GM18861 (cell line): ENCODE results near the gene OR51B2.
"Not testable (repeated sequence)": the region's sequence is repeated elsewhere in the genome, so short reads cannot be mapped to it uniquely, and the experiment has no call there.

Experiments used
- ATAC-seq: cut with Tn5 transposase; IDR thresholded peaks from one replicate; pipeline ENCODE4 v1.9.1; 2021; ENCODE audit not compliant: unreplicated experiment

Gene OR51B2

DNA sequence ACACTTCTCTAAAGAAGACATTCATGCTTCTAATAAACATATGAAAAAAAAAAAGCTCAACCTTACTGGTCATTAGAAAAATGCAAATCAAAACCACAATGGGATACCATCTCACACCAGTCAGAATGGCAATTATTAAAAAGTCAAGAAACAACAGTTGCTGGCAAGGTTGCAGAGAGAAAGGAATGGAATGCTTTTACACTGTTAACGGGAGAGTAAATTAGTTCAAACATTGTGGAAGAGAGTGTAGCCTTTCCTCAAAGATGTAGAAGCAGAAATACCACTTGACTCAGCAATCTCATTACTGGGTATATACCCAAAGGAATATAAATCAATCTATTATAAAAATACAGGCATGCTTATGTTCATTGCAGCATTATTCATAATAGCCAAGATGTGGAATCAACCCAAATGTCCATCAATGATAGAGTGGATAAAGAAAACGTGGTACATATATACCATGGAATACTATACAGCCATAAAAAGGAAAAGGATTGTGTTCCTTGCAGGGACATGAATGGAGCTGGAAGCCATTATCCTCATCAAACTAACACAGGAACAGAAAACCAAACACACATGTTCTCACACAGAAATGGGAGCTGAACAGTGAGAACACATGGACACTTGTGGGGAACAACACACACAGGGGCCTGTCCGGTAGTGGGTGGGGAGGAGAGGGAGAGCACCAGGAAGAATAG lies 10.6 kb downstream of the OR51B2 start:
- not testable (repeated sequence) for ATAC-seq

DNA sequence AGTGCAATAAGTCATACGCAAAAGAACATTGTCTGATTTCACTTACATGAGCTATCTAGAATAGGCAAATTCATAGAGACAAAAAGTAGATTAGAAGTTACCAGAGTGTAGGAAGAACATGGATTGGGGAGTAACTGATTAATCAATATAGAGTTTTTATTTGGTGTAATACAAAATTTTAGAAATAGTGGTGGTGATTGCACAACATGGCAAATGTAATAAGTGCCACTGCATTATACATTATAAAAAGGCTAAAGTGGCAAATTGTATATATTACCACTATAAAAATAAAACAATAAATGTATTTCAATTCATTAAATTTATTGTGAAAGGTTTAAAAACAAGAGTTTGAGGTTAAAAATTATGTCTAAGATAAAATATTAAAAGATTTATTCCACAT lies 13.7 kb downstream of the OR51B2 start:
- ATAC-seq: no peak

DNA sequence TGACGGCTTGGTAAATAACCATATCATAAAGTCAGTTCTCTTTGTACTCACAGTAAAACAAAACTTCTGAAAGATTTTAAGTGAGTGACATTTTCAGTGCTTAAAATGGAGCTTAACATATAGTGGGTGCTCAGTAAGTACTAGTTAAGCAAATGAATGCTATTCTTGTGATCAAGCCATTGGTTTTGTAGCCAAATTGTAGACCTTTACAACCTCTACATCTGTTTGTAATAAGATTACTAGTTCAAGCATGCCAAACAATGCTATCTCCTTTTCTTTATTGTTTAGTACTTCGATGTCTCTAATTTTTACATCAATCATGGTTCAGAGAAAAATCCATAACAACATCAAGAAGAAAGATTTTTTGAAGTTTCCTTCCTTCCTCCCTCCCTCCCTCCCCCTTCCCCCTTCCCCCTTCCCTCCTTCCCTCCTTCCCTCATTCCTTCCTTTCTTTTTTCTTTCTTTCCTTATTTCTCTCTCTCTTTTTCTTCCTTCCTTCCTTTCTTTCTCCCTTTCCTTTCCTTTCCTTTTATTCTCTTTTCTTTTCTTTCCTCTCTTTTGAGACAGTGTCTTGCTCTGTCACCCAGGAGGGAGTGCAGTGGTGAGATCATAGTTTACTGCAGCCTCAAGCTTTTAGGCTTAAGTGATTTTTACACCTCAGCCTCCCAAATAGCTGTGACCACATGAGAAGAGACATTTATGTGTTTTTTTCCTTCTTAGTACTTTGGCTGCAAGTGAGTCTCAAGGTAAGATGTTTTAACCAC lies 16.7 kb downstream of the OR51B2 start:
- ATAC-seq: no peak

DNA sequence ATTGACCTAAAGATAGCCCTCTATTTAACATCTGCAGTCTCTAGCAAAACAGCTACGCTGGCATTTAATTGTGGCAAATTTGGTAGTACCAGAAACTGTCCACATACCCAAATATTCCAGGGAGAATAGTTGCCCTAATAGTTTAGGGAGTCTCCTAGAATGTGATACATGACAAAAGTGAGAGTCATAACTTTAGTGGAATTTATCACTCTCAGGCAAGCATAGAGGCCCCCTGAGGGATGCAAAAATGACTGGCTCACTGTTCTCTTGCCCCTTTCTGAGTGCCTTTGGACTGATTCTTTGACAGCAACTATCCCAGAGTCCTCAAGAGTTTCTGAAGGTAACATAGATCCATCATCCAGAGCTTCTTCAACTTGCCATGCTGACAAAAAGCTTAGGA lies 20.1 kb downstream of the OR51B2 start:
- no peak for ATAC-seq

DNA sequence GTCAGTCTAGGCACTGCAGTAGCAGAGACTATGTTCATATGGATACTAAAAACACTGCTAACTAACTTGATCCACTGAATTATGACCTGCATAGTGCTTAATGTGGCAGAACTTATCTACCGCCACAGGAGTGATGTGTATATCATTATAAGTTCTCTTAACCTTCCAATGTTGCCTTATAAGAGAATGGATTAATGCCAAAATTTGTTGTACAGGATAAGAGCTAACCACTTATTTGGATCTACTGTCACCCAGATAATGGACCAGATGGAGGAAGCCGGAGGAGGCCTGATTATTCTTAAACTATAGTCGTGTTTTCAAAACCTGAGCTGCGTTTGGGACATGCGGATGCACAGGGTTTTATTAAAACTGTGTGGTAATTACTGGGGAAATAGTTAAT lies 20.5 kb downstream of the OR51B2 start:
- ATAC-seq: no peak

DNA sequence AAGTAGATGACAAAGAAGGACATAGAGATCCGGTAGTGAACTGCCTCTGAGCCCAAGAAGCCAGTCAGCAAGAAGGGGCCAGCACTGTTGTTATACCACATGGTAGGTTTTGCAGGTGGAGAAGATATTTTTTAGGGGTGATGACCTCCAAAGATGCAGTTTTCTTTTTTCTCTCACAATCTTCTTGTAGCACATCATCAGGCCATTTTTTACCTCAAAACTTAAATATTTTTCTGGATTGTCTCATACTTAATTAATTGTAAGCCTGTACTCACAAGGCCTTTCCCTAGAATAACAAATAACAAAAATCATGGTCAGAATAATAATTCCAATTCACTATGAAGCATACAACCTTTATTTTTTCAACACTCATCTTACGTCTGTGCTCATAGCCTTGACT lies 22.3 kb downstream of the OR51B2 start, which contains the start of gene OR51B4:
TSS of gene OR51B4 (minus strand) at position 101 of the 400 bp plus-strand sequence. CDS start at position 101, 0 bp downstream.
- no peak for ATAC-seq

DNA sequence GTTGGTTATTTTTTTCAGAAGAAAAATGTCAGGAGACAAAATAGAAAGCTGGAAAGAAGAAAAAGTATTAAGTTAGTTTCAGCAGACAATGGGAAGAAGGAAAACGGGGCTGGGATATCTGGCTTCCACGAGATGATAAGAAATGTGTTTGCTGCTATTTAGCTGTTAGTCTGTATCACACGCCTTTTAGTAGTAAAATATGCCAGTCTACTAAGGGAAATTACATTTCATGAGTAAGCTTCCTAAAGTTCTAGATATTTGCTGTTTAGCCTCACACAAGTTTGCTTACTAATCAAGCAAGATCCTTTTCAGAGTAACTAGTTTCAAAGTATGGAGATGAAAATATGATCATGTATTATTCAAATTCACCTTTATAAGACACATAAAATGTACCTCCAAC lies 23.8 kb downstream of the OR51B2 start:
- no peak for ATAC-seq

DNA sequence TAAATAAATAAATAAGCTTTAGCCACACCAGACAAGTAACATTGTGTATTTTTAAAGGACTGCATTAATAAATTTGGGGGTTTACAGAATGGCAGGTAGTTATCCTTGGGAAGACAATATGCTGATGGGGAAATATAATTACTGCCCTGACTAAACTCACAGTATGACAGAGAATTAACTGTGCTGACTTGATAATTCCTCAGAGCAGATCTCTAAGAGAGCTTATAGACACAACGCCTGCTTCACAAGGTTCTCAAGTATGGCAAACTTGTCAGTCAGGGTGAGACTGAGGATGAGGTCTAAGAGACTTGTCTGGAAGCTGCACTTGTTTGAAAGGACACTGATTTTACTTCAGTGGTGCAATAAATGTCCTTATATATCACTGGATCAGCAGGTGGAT lies 25.6 kb downstream of the OR51B2 start:
- ATAC-seq: no peak

DNA sequence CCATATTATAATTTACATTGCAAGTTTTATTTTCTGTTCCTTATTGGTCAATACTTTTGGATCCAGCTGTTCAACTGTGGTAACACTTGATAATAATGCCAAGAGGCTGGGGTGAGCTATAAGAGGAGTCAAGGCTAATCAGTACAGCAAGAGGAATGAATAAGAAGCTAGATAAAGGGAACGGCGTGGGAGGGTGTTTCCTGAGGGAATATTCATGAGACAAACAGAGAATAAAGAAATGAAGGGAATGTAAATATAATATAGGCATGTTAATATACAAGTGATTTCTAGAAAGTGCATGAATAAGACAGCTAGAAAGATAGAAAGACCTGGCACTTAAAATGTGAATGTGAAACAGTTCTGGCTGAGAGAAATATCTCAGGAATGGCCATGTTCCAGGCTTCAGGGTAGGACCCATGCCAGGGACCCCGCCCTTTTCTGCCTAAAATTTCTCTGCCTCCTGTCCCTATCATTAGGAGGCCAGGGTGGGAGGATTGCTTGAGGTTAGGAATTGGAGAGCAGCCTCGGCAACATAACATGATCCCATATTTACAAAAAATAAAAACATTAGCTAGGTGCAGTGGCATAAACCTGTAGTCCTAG lies 26.3 kb downstream of the OR51B2 start:
- no peak for ATAC-seq

DNA sequence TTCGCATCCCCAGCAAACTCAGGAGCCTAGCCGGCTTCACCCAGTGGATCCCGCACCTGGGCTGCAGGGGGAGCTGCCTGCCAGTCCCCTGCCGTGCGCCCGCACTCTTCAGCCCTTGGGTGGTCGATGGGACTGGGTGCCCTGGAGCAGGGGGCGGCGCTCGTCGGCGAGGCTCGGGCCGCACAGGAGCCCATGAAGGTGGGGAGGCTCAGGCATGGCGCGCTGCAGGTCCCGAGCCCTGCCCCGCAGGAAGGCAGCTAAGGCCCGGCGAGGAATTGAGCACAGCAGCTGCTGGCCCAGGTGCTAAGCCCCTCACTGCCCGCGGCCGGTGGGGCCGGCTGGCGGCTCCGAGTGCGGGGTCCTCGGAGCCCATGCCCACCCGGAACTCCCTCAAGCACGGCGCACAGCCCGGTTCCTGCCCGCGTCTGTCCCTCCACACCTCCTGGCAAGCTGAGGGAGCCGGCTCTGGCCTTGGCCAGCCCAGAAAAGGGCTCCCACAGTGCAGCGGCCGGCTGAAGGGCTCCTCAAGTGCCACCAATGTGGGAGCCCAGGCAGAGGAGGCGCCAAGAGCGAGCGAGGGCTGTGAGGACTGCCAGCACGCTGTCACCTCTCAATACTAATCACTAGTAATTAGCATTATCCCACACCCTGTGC lies 29.6 kb downstream of the OR51B2 start:
- not testable (repeated sequence) for ATAC-seq

DNA sequence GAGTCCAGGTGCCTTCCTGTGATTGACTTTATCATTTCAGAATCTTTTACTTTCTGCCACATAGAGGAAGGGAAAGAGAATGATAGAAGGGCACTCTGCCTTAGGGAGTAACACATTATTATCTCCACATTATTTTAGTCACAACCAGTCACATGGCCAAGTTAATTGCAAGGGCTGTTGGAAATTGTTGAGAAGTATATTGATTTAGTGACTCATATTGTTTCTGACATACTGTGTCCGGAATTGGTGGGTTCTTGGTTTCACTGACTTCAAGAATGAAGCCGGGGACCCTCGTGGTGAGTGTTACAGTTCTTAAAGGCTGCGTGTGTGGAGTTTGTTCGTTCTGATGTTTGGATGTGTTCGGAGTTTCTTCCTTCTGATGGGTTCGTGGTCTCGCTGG lies 31.1 kb downstream of the OR51B2 start:
- ATAC-seq: no peak

DNA sequence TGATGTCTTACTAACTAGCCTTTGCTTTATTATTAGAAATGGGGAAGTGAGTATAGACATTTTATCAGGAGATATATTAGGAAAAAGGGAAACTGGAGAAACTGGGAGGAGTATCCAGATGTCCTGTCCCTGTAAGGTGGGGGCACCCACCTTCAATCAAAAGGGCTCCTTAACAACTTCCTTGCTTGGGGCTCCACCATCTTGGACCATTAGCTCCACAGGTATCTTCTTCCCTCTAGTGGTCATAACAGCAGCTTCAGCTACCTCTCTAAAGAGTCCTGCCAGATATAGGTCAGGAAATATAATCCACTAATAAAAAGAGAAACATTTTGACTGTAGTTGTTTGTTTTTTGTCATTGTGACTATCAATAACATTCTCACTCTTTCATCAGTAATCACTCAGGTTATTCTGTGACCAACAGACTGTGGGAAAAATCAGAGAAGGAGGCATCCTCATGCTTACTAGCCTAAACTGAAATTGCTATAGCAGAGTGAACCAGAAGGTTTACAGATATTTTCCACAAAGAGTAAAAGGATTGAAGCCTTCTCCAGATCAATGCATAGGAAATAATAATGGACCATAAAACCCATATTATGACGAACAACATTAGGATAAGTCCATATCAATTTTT lies 32.8 kb downstream of the OR51B2 start:
- peak; percentile 92 for ATAC-seq

DNA sequence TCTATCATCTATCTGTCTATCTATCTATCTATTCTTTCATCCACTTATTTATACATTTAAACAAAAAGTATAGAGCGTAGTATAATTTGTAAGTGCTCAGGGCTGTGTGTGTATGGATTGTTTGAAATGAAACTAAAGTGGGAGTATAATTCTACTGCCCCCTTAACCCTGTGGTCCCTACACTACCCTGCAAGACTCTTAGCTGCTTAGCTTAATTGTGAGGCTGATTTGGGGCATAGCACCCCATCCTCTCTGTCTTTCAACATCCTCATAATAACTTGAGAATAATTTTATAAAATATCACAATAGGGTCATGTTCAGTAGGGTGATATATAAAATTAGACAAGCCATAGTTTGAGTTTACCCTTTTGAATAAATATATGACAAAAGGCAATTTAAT lies 34.0 kb downstream of the OR51B2 start:
- no peak for ATAC-seq

DNA sequence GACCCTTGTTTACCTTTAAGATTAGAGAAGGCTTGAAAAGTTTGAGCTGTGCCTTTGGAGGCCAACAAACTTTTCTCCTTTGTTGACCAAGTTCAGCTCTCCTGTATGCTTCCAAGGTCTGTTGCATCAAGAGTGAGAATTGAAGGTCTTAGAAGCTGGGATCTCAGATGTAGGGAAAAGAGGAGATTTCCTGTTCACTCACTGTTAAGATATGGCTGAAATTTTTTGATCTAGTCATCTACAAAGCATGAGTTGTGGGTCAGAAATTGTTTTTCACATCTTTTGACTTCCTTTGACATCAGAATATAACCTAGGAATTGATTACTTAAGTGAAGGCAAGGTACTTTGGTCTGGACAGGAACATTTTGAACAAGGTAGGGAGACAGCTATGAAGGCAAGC lies 34.4 kb downstream of the OR51B2 start:
- no peak for ATAC-seq

DNA sequence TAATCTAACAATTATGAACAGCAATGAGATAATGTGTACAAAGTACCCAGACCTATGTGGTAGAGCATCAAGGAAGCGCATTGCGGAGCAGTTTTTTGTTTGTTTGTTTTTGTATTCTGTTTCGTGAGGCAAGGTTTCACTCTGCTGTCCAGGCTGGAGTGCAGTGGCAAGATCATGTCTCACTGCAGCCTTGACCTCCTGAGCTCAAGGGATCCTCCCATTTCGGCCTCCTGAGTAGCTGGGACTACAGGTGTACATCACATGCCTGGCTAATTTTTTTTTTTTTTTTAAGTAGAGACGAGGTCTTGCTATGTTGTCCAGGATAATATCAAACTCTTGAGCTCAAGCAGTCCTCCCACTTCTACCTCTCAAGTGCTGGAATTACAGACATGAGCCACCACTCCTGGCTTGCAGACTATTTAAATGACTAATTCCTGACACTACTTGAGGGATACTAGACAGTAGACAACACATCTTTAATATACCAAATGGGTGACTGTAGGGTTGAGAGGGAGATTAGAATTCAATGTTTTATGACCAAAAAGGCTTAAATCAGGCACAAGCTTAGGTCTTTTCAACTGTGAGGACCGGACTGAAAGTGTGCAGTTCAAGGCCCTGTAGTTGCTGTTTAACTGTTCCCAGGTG lies 35.1 kb downstream of the OR51B2 start:
- no peak for ATAC-seq

DNA sequence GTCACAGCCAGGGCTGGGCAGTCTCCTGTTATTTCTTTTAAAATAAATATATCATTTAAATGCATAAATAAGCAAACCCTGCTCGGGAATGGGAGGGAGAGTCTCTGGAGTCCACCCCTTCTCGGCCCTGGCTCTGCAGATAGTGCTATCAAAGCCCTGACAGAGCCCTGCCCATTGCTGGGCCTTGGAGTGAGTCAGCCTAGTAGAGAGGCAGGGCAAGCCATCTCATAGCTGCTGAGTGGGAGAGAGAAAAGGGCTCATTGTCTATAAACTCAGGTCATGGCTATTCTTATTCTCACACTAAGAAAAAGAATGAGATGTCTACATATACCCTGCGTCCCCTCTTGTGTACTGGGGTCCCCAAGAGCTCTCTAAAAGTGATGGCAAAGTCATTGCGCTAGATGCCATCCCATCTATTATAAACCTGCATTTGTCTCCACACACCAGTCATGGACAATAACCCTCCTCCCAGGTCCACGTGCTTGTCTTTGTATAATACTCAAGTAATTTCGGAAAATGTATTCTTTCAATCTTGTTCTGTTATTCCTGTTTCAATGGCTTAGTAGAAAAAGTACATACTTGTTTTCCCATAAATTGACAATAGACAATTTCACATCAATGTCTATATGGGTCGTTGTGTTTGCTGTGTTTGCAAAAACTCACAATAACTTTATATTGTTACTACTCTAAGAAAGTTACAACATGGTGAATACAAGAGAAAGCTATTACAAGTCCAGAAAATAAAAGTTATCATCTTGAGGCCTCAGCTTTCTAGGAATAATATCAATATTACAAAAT lies 35.8 kb downstream of the OR51B2 start:
- ATAC-seq: no peak

DNA sequence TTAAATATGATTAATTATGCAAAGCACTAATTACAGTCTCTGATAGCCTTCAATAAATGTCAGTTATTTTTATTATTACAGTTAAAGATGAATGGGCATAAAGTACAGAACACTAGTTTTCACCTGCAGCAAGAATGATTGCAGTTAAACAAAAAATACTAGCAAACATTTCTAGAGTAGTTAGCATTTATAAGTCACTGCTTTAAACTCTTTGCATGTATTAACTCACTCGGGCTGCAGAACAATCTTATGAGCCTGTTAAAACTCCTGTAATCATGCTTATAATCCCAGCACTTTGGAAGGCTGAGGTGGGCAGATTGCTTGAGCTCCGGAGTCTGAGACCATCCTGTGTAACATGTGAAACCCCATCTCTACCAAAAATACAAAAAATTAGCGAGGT lies 37.2 kb downstream of the OR51B2 start:
- ATAC-seq: no peak

DNA sequence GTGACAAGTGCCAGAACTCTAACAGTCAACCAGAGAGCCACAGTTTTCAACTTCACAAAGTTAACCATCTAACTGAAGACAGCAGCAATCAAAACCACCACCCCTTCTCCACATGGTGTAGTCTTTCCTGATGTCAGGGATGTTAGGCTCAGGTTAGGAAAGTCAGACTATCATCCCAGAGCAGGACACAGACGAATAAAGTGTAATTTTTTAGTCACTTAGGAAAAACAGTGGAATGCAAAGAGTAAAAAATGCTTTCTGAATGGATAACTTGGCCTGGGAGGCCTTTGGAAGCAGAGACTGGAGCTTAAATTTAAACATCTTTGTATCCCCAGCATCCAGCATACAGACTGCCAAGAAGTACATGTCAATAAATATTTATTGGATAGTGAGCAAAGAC lies 37.7 kb downstream of the OR51B2 start:
- no peak for ATAC-seq

DNA sequence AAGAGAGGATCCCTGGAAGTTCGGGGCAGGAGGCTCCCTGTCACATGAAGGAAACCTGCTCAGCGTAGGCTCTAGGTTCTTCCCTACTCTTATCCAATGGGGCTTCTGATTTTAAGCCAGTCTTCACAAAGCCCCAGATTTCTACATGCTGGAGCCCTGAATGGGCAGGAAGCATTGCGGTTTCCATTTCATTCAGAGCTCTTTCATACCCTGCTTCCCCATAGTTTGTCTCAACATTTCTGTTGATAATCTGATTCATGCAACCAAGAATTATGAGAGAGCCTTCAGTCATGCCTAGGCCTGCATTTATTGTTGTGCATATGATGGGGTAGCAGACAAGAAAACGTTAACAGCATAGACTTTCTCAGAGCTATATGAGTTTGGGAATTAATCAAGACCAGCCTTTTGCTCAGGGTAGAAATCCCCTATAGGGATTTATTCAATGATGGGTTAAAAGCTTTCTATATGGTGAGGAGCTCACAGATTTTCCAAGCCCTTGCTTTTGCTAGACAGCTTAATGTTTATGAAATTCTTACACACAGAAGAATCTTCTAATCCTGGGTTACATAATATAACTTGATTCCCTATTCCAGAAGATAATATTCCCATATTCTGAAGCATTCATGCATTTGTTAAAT lies 38.3 kb downstream of the OR51B2 start:
- no peak for ATAC-seq
